Activated CD4-positive, alpha-beta memory T cell treated with anti-CD3 and anti-CD28 coated beads, Interleukin-2, amount 10 ng/mL, durations not matched to agents 7 days and 5 days (primary cell): Measurements from ENCODE around the gene KREMEN1. TPM values are rescaled to one million over a fixed set of nuclear protein-coding genes. Genes with fewer than 3 reads are reported as not detected.

Source experiments
- CTCF ChIA-PET: fragments of 350-600 bp; sonication (Branson Sonifier 250); formaldehyde crosslinking; loops from one replicate; lab custom pipeline; 2021; ENCODE audit warnings: antibody characterized with exemption, inconsistent platforms; lab: Charles Lee
- POLR2A ChIA-PET: fragments of 350-600 bp; sonication (Branson Sonifier 250); formaldehyde crosslinking; loops from one replicate; lab custom pipeline; 2021; ENCODE audit warnings: antibody characterized with exemption; lab: Charles Lee
- DNase-seq: peaks from one replicate; pipeline ENCODE4 v3.0.0-alpha.2; 2020
- H3K27ac Mint-ChIP-seq: one replicate; pipeline ENCODE4 v1.8.0; 2021; ENCODE audit warnings: mild to moderate bottlenecking, mixed read lengths
- H3K27me3 Mint-ChIP-seq: one replicate; pipeline ENCODE4 v1.8.0; 2021; ENCODE audit warnings: mixed read lengths
- H3K36me3 Mint-ChIP-seq: one replicate; pipeline ENCODE4 v1.8.0; 2021; ENCODE audit warnings: low read depth, mixed read lengths
- H3K4me1 Mint-ChIP-seq: one replicate; pipeline ENCODE4 v1.8.0; 2021; ENCODE audit warnings: mixed read lengths
- H3K4me3 Mint-ChIP-seq: one replicate; pipeline ENCODE4 v1.8.0; 2021; ENCODE audit warnings: mild to moderate bottlenecking, mixed read lengths
- H3K9me3 Mint-ChIP-seq: one replicate; pipeline ENCODE4 v1.8.0; 2021; ENCODE audit warnings: mixed read lengths
- total RNA-seq, 2 experiments: library from RNA; stranded (reverse); gene quantifications; one replicate each; pipeline ENCODE4 v1.2.3, GENCODE V29; 2021

KREMEN1 gene
- total RNA-seq, 2 experiments from 2014 or later: not detected

GRCh38 chr22:29165321-29166060 is 92.7 kb downstream of the KREMEN1 start:
- H3K27me3 Mint-ChIP-seq: peaks cover 17% of the 10 kb centered on the region
- DNase-seq: no peak
- ChIA-PET CTCF (no interaction called here), POLR2A (no interaction called here)
- peaks cover 27% of the 10 kb centered on the region for H3K4me1 Mint-ChIP-seq
- H3K27ac Mint-ChIP-seq: no peak overlapping the region
- H3K4me3 Mint-ChIP-seq: no peak overlapping the region
- peaks cover 3% of the 10 kb centered on the region for H3K36me3 Mint-ChIP-seq
- H3K9me3 Mint-ChIP-seq: no peaks in the 10 kb centered on the region

- no peak for DNase-seq
- ChIA-PET CTCF (no interaction called here), POLR2A (no interaction called here)
- no peak overlapping the region for H3K27ac Mint-ChIP-seq
- no peak overlapping the region for H3K4me3 Mint-ChIP-seq
- H3K36me3 Mint-ChIP-seq: peaks cover 3% of the 10 kb centered on the region
- H3K9me3 Mint-ChIP-seq: no peaks in the 10 kb centered on the region
- peaks cover 12% of the 10 kb centered on the region for H3K27me3 Mint-ChIP-seq
- H3K4me1 Mint-ChIP-seq: peaks cover 22% of the 10 kb centered on the region
These were observed 93.3 kb downstream of the KREMEN1 start for GRCh38 chr22:29166180-29166579.

GRCh38 chr22:29167032-29167911 is 94.4 kb downstream of the KREMEN1 start:
- POLR2A ChIA-PET: interaction anchor here (0.7 kb wide), 1 partner anchor 36 kb away, joined by 3 read pairs; no protein-coding TSS in a partner anchor
- H3K4me1 Mint-ChIP-seq: peaks cover 22% of the 10 kb centered on the region
- H3K9me3 Mint-ChIP-seq: no peaks in the 10 kb centered on the region
- peak; percentile 71 for DNase-seq
- H3K27me3 Mint-ChIP-seq: peaks cover 18% of the 10 kb centered on the region
- CTCF ChIA-PET: no interaction called here
- peak overlapping the region; percentile 25 for H3K4me3 Mint-ChIP-seq
- peak overlapping the region; percentile 64 for H3K27ac Mint-ChIP-seq
- H3K36me3 Mint-ChIP-seq: peaks cover 3% of the 10 kb centered on the region

GRCh38 chr22:29171721-29172120 is 98.9 kb downstream of the KREMEN1 start:
- peaks cover 9% of the 10 kb centered on the region for H3K9me3 Mint-ChIP-seq
- H3K4me3 Mint-ChIP-seq: no peak overlapping the region
- no peak overlapping the region for H3K27ac Mint-ChIP-seq
- DNase-seq: no peak
- peaks cover 12% of the 10 kb centered on the region for H3K36me3 Mint-ChIP-seq
- ChIA-PET CTCF (no interaction called here), POLR2A (no interaction called here)
- peaks cover 12% of the 10 kb centered on the region for H3K4me1 Mint-ChIP-seq
- peaks cover 33% of the 10 kb centered on the region for H3K27me3 Mint-ChIP-seq

GRCh38 chr22:29172216-29172615 is 99.4 kb downstream of the KREMEN1 start:
- DNase-seq: no peak
- Mint-ChIP-seq H3K4me1 (peaks cover 7% of the 10 kb centered on the region), H3K9me3 (peaks cover 9% of the 10 kb centered on the region), H3K27ac (no peak overlapping the region), H3K27me3 (peaks cover 35% of the 10 kb centered on the region), H3K36me3 (peaks cover 12% of the 10 kb centered on the region), H3K4me3 (no peak overlapping the region)
- POLR2A ChIA-PET: no interaction called here
- CTCF ChIA-PET: no interaction called here

DNA sequence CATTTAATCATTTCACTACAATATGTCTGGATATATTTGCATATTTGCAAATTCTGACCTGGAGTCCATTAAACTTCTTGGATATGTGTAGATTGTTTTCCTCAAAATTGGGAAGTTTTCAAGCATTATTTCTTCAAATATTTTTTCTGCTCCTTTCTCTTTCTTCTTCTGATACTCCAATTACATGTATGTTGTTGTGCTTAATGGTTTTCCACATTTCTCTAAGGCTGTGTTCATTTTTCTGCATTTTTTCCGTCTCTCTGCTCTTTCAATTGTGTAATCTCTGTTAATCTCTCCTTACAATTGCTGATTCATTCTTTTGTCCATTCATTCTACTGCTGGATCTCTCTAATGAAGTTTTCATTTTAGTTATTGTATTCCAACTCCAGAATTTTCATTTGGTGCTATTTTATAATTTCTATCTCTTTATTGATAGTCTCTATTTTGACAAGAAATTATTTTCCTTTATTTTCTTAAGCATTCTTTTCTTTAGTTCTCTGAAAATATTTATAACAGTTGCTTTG is 102.5 kb downstream of the KREMEN1 start:
- DNase-seq: no peak
- Mint-ChIP-seq H3K4me3 (no peak overlapping the region), H3K4me1 (no peaks in the 10 kb centered on the region), H3K27ac (no peak overlapping the region), H3K9me3 (peaks cover 9% of the 10 kb centered on the region), H3K27me3 (peaks cover 32% of the 10 kb centered on the region), H3K36me3 (peaks cover 10% of the 10 kb centered on the region)
- CTCF ChIA-PET: interaction anchor here (1.2 kb wide), 1 partner anchor 134 kb away, joined by 3 read pairs; no protein-coding TSS in a partner anchor
- POLR2A ChIA-PET: no interaction called here

GRCh38 chr22:29183971-29184848 is 111.4 kb downstream of the KREMEN1 start:
- Mint-ChIP-seq H3K4me1 (no peaks in the 10 kb centered on the region), H3K36me3 (no peaks in the 10 kb centered on the region), H3K27ac (no peak overlapping the region), H3K4me3 (no peak overlapping the region), H3K27me3 (peaks cover 10% of the 10 kb centered on the region), H3K9me3 (no peaks in the 10 kb centered on the region)
- ChIA-PET CTCF (no interaction called here), POLR2A (no interaction called here)
- DNase-seq: no peak

DNA sequence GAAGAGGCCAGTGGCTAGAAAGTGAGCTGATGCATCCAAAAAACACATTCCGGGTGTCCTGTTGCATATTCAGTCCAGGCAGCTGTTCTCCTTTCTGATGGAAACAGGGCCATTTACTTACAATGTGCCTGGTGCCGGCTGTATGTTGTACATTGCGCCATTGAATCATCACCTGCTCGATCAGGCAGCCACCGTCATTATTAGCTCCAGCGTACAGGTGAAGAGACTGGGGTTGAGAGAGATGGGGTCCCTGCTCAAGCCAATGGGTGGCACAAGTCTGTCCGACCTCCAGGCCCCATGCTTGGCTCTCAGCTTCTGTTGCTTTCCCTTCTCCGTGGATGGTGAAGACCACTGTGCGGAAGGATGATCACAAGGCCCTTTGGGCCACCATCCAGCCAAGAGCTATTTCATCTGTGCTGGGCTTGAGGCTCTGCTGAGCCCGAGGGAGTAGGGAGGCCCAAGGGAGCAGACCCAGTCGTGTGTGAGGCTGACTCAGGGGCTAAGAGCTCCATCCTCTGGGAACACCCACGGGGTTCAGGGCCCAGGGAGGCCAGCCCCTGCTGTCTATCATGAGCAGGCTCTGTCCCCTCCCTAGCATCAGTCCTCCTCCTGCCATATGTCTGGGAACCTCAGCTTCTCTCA is 112.1 kb downstream of the KREMEN1 start:
- no peaks in the 10 kb centered on the region for H3K9me3 Mint-ChIP-seq
- no peak overlapping the region for H3K4me3 Mint-ChIP-seq
- no peak for DNase-seq
- H3K27ac Mint-ChIP-seq: no peak overlapping the region
- H3K4me1 Mint-ChIP-seq: no peaks in the 10 kb centered on the region
- ChIA-PET POLR2A (no interaction called here), CTCF (no interaction called here)
- H3K27me3 Mint-ChIP-seq: peaks cover 12% of the 10 kb centered on the region
- H3K36me3 Mint-ChIP-seq: no peaks in the 10 kb centered on the region

GRCh38 chr22:29186302-29186701 is 113.5 kb downstream of the KREMEN1 start:
- H3K36me3 Mint-ChIP-seq: no peaks in the 10 kb centered on the region
- CTCF ChIA-PET: no interaction called here

GRCh38 chr22:29187831-29188230 is 115.0 kb downstream of the KREMEN1 start:
- H3K27me3 Mint-ChIP-seq: peaks cover 13% of the 10 kb centered on the region
- CTCF ChIA-PET: no interaction called here
- H3K4me1 Mint-ChIP-seq: no peaks in the 10 kb centered on the region
- H3K27ac Mint-ChIP-seq: no peak overlapping the region
- POLR2A ChIA-PET: no interaction called here
- no peak for DNase-seq
- no peaks in the 10 kb centered on the region for H3K9me3 Mint-ChIP-seq
- H3K4me3 Mint-ChIP-seq: no peak overlapping the region
- H3K36me3 Mint-ChIP-seq: no peaks in the 10 kb centered on the region

More at GRCh38 chr22:29186302-29186701, 113.5 kb downstream of the KREMEN1 start:
- peaks cover 9% of the 10 kb centered on the region for H3K27me3 Mint-ChIP-seq
- H3K9me3 Mint-ChIP-seq: no peaks in the 10 kb centered on the region
- H3K27ac Mint-ChIP-seq: no peak overlapping the region
- no peak for DNase-seq
- H3K4me1 Mint-ChIP-seq: no peaks in the 10 kb centered on the region
- no peak overlapping the region for H3K4me3 Mint-ChIP-seq
- POLR2A ChIA-PET: no interaction called here

GRCh38 chr22:29190051-29190450 is 117.2 kb downstream of the KREMEN1 start:
- ChIA-PET CTCF (interaction anchor here (1.2 kb wide), 1 partner anchor 36 kb away, joined by 3 read pairs; no protein-coding TSS in a partner anchor), POLR2A (no interaction called here)
- Mint-ChIP-seq H3K4me3 (no peak overlapping the region), H3K9me3 (peaks cover 5% of the 10 kb centered on the region), H3K27me3 (peaks cover 15% of the 10 kb centered on the region), H3K4me1 (no peaks in the 10 kb centered on the region), H3K36me3 (no peaks in the 10 kb centered on the region), H3K27ac (no peak overlapping the region)
- DNase-seq: no peak

DNA sequence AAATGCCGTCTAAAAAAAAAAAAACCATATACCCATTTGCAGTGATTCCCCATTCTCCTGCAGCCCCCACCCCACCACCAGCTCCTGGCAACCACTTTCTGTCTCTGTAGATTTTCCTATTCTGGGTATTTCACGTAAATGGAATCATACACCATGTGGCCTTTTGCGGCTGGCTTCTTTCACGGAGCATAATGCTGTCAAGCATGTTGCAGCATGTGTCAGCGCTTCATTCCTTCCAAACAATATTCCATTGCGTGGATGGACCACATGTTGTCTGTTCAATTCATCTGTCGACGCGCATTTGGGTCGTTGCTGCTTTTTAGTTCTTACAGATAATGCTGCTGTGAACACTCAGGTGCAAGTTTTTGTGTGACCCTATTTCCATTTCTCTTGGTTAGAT is 118.1 kb downstream of the KREMEN1 start:
- DNase-seq: no peak
- Mint-ChIP-seq H3K4me1 (no peaks in the 10 kb centered on the region), H3K27ac (no peak overlapping the region), H3K27me3 (peaks cover 16% of the 10 kb centered on the region), H3K36me3 (no peaks in the 10 kb centered on the region), H3K4me3 (no peak overlapping the region), H3K9me3 (peaks cover 6% of the 10 kb centered on the region)
- POLR2A ChIA-PET: no interaction called here
- CTCF ChIA-PET: interaction anchor here (1.2 kb wide), 1 partner anchor 37 kb away, joined by 3 read pairs; no protein-coding TSS in a partner anchor
